Stomach (tissue), 9 donors: Measurements from ENCODE around the gene AUH. TPM values are rescaled to one million over a fixed set of nuclear protein-coding genes. Genes with fewer than 3 reads are reported as not detected.

Source experiments
- DNase-seq, 2 donors: peaks; one replicate each; pipeline versions ENCODE4 v3.0.0 to v3.0.0-alpha.2; 2013 to 2019
- H3K27ac ChIP-seq, 5 donors: fragments of 200-600 bp in 4 of 5; sonication (generic) in 4 of 5; one replicate each; pipeline ENCODE4 v1.5.1; 2013 to 2019; ENCODE audit warnings: mild to moderate bottlenecking in 1 of 5, moderate library complexity in 1 of 5
- H3K27me3 ChIP-seq, 3 donors: fragments of 200-600 bp; sonication (generic); one replicate each; pipeline ENCODE4 v1.5.1; 2017 to 2019; ENCODE audit warnings: mixed run types in 1 of 3
- H3K36me3 ChIP-seq, 4 donors: fragments of 200-600 bp; sonication (generic); 1 replicate in 3 of 4; 2 replicates in 1 of 4; pipeline ENCODE4 v1.5.1; 2016 to 2019
- H3K4me1 ChIP-seq, 4 donors: fragments of 200-600 bp; sonication (generic); one replicate each; pipeline ENCODE4 v1.5.1; 2016 to 2019
- H3K4me3 ChIP-seq, 4 donors: fragments of 200-600 bp; sonication (generic) in 3 of 4; one replicate each; pipeline ENCODE4 v1.5.1; 2016 to 2019; ENCODE audit warnings: mild to moderate bottlenecking in 1 of 4
- H3K9me3 ChIP-seq, 4 donors: fragments of 200-600 bp; sonication (generic); one replicate each; pipeline ENCODE4 v1.5.1; 2016 to 2019
- EP300 ChIP-seq: sonication (generic); formaldehyde crosslinking; IDR thresholded peaks from one replicate; pipeline ENCODE4 v1.6.1; 2017; ENCODE audit warnings: antibody characterized with exemption
- POLR2A ChIP-seq, 4 donors: fragments of 450-650 bp; IDR thresholded peaks; one replicate each; pipeline ENCODE4 v1.6.1; 2016; ENCODE audit warnings: antibody characterized with exemption in 4 of 4, control low read depth in 2 of 4, mild to moderate bottlenecking in 1 of 4, moderate library complexity in 1 of 4
- POLR2AphosphoS5 ChIP-seq, 3 donors: sonication (generic); formaldehyde crosslinking; IDR thresholded peaks; one replicate each; pipeline ENCODE4 v1.6.1; 2016; ENCODE audit warnings: antibody characterized with exemption in 3 of 3
- WGBS, 5 donors: extraction: QIAGEN DNeasy Blood & Tissue Kit in 3 of 5; methylation state at CpG; one replicate each; pipeline versions ENCODE4 v1.1.5 to v1.1.7; 2013 to 2018; 5-methylcytosine and 5-hydroxymethylcytosine counted together
- intact Hi-C: fragments of 100-400 bp; cut with DNase I; formaldehyde crosslinking; loops from one replicate; pipeline ENCODE4 v1.15.1; 2023; ENCODE audit warnings: low total_unique reads
- polyA plus RNA-seq, 3 donors: library from polyadenylated mRNA; stranded (reverse); fragments of 200-250 nt; gene quantifications; one replicate each; pipeline ENCODE4 v1.2.3, GENCODE V29; 2013
- total RNA-seq, 5 donors: library from RNA; depleted of rRNA; stranded (reverse); fragments of >200 nt; gene quantifications; one replicate each; pipeline versions ENCODE4 v1.1.0 to v1.2.3, GENCODE V29; 2014 to 2016
- TF ChIP-seq, protein P1 (sequence below), 7 experiments: fragments of 450-650 bp in 4 of 7; fragments of 200-600 bp in 3 of 7; sonication (generic) in 3 of 7; IDR thresholded peaks; one replicate each; pipeline ENCODE4 v1.5.1; 2016 to 2019; ENCODE audit warnings: antibody characterized with exemption in 7 of 7, control low read depth in 2 of 7, mild to moderate bottlenecking in 1 of 7
- donor health status: healthy with polysubstance abuse.
- donor health status: Bipolar disorder and iron deficiency.
- donor health status: healthy.

Gene AUH
- total and polyA plus RNA-seq, 8 donors: 5.8 to 331 (median 24.5) TPM

DNA sequence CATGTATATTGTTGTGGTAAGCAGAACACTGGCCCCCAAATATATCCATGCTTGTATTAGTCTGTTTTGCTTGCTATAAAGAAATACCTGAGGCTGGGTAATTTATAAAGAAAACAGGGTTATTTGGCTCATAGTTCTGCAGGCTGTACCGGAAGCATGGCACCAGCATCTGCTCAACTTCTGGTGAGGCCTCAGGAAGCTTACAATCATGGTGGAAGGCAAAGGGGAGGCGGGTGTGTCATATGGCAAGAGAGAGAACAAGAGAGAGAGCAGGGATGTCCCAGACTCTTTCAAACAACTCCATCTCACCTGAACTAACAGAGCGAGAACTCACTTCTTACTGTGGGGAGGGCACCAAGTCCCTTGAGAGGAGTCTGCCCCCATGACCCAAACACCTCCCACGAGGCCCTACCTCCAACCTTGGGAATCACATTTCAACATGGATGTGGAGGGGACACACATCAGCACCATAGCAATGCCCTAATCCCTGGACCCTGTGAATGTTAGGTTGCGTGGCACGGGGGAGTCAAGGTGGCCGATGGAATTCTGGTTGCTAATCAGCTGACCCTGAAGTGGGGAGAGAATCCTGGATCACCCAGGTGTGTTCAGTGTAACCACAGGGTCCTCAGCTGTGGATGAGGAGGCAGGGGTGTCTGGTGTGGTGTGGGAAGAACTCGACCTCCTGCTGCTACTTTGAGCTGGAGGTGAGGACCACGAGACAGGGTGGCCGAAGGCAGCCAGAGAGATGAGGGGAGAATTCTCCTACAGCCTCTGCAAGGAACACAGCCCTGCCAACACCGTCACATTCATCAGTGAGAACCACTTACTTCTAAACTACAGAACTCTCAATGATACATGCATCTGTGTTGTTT is 172.8 kb downstream of the AUH start:
- DNase-seq: peak in 1 of 2 donors; percentile 10

DNA sequence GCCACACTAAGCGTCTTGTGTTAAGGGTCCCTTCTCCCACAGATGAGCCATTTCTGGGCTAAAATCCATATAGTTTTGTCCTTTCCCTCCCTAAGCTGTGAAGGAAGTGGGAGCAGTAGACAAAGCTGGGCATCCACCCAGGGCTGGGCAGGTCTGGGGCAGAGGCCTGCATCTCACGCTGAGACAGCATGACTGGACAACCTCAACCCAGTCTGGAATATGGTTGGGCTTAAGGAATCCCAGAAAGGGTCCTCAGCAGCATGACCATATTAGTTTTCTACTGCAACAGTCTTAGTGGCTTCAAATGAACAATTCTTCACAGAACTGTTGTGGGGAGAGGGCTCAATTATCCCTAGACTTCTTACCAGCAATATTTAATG is 173.8 kb downstream of the AUH start:
- intact Hi-C loops: no loop called here
- peak in 1 of 2 donors; percentile 54 for DNase-seq

More for the DNA sequence above, 172.8 kb downstream of the AUH start:
- Histone ChIP-seq H3K4me1 (peaks cover 9 to 31% (median 18%) of the 10 kb centered on the region in 4 donors), H3K27ac (peak overlapping the region in 1 of 5 donors; percentile 58), H3K36me3 (no peaks in the 10 kb centered on the region), H3K4me3 (no peak overlapping the region), H3K9me3 (no peaks in the 10 kb centered on the region), H3K27me3 (no peaks in the 10 kb centered on the region)
- TF ChIP-seq EP300 (no peak), POLR2A (IDR thresholded peaks at IDR 0.05) (no peak), POLR2AphosphoS5 (IDR thresholded peaks at IDR 0.05) (no peak)
- TF ChIP-seq, protein P1, sequence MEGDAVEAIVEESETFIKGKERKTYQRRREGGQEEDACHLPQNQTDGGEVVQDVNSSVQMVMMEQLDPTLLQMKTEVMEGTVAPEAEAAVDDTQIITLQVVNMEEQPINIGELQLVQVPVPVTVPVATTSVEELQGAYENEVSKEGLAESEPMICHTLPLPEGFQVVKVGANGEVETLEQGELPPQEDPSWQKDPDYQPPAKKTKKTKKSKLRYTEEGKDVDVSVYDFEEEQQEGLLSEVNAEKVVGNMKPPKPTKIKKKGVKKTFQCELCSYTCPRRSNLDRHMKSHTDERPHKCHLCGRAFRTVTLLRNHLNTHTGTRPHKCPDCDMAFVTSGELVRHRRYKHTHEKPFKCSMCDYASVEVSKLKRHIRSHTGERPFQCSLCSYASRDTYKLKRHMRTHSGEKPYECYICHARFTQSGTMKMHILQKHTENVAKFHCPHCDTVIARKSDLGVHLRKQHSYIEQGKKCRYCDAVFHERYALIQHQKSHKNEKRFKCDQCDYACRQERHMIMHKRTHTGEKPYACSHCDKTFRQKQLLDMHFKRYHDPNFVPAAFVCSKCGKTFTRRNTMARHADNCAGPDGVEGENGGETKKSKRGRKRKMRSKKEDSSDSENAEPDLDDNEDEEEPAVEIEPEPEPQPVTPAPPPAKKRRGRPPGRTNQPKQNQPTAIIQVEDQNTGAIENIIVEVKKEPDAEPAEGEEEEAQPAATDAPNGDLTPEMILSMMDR (IDR thresholded peaks at IDR 0.05): no peak
- intact Hi-C loops: no loop called here
- 94 to 96% (median 94%) methylated on average over 11 of the region's 11 CpGs for WGBS, 5 donors

DNA sequence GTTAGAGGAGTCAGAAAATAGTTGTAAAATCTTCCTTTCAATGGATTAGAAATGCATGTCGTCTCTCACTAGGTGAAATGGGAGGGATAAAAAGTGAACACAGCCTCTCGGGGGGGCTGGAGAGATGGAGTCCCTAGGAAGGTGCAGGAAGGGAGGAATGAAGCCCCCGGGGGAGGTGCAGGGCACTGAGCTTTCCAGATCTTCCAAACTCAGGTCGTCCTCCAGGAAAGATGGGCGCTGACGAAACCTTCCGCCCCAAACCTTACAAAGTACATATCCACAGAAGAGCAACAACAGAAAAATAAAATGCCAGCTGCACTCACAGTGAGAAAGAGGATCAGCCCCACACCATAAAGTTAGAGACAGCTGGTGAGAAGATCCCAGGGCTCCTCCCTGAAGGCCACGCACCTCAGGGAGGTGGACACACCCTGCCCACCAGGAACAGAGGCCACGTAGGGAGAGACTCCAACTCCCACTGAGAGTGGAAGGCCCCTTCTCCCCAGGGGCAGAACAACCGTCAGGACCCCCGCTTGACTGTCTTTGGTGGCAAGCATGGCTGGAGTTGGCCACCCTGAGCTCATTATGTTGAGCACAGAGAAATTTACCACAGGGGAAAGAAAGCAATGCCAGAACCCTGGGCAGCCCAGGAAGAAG is 174.3 kb downstream of the AUH start:
- no peaks in the 10 kb centered on the region for H3K36me3 ChIP-seq
- H3K27me3 ChIP-seq: no peaks in the 10 kb centered on the region
- peak overlapping the region in 1 of 5 donors; percentile 58 for H3K27ac ChIP-seq
- 93 to 97% (median 95%) methylated on average over 11 of the region's 11 CpGs for WGBS, 5 donors
- peaks cover 6 to 18% (median 12%) of the 10 kb centered on the region in 4 donors for H3K4me1 ChIP-seq
- intact Hi-C loops: no loop called here
- no peak for TF ChIP-seq POLR2AphosphoS5 (IDR thresholded peaks at IDR 0.05)
- TF ChIP-seq EP300: no peak
- TF ChIP-seq POLR2A (IDR thresholded peaks at IDR 0.05): no peak
- TF ChIP-seq, protein P1 (IDR thresholded peaks at IDR 0.05): no peak
- no peaks in the 10 kb centered on the region for H3K9me3 ChIP-seq
- peak in 1 of 2 donors; percentile 10 for DNase-seq
- H3K4me3 ChIP-seq: no peak overlapping the region

More for the DNA sequence above, 173.8 kb downstream of the AUH start:
- peak overlapping the region in 1 of 5 donors; percentile 58 for H3K27ac ChIP-seq
- no peak overlapping the region for H3K4me3 ChIP-seq
- peaks cover 6 to 22% (median 16%) of the 10 kb centered on the region in 4 donors for H3K4me1 ChIP-seq
- TF ChIP-seq POLR2A (IDR thresholded peaks at IDR 0.05) (no peak), EP300 (no peak), POLR2AphosphoS5 (IDR thresholded peaks at IDR 0.05) (peak in 1 of 3 donors; percentile 17)
- TF ChIP-seq, protein P1 (IDR thresholded peaks at IDR 0.05): no peak
- WGBS, 5 donors: 63 to 75% (median 72%) methylated on average over 2 of the region's 2 CpGs
- no peaks in the 10 kb centered on the region for H3K27me3 ChIP-seq
- H3K9me3 ChIP-seq: no peaks in the 10 kb centered on the region
- H3K36me3 ChIP-seq: no peaks in the 10 kb centered on the region

DNA sequence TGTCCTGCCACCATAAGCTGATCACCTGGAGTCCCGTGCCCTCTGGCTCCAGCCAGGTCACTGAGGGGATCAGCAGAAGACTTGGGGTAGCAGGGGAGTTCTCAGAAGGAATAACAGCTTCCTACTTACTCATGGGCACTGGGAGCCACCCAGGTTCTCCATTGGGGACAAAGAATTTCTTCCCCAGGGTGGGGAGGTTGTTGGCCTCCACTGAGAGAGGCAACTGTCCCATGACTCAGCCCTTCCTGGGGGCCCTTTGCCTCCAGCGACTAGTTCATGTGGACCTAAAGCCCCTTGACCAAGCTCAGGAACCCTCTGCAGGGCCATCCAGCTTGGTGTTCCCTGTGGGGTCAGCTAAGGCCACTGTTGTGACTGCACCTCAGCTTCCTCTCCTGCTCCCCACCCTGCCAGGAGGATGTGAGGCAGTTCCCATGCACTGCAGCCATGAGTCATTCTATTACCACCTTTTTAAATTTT is 175.0 kb downstream of the AUH start:
- 83 to 100% (median 89%) methylated on average over 2 of the region's 2 CpGs for WGBS, 5 donors
- intact Hi-C loops: no loop called here
- Histone ChIP-seq H3K4me1 (peaks cover 0 to 10% (median 5%) of the 10 kb centered on the region in 4 donors), H3K9me3 (no peaks in the 10 kb centered on the region), H3K4me3 (no peak overlapping the region), H3K27me3 (no peaks in the 10 kb centered on the region), H3K27ac (no peak overlapping the region), H3K36me3 (no peaks in the 10 kb centered on the region)
- TF ChIP-seq, protein P1 (IDR thresholded peaks at IDR 0.05): no peak
- TF ChIP-seq POLR2AphosphoS5 (IDR thresholded peaks at IDR 0.05): no peak
- TF ChIP-seq EP300: no peak
- TF ChIP-seq POLR2A (IDR thresholded peaks at IDR 0.05): no peak
- peak; percentile 23 to 24 for DNase-seq
